Superior temporal gyrus (tissue), 1 donor: ENCODE results near the gene NSDHL.
"Not testable (repeated sequence)": the region's sequence is repeated elsewhere in the genome, so short reads cannot be mapped to it uniquely, and the experiment has no call there.

Experiments
- DNase-seq: peaks from one replicate; pipeline ENCODE4 v3.0.0-alpha.2; 2016; ENCODE audit errors: extremely low spot score

NSDHL gene

DNA sequence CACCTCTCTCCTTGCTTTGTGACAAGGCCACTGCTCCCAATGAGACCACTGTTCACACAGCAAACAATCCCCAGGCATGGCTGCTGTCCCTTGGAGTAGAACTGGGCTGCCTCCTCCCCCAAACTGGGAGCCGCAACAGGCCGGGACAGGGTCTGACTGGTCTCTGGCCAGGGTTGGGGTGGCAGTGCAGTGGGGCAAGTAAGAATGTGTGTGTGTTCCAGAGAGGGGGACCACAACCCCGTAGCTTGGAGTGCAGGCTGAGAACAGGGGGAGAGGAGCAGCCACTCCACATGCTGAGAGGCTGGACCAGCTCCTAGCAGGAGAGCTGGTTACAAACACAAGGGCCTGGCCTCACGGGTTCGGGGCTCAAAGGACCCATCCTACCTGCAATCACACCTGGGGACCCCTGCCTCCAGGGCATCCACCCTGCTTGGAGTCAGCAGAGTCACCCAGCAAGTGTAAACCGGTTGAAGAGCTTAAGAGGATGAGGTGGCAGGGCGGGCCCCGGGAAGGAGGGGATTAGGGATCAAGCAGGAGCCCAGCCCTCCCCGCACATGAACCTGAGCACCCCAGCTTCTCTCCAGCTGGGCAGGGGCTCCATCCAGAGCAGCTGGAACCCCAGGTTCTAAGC lies 63.2 kb downstream of the NSDHL start:
- DNase-seq = no peak

DNA sequence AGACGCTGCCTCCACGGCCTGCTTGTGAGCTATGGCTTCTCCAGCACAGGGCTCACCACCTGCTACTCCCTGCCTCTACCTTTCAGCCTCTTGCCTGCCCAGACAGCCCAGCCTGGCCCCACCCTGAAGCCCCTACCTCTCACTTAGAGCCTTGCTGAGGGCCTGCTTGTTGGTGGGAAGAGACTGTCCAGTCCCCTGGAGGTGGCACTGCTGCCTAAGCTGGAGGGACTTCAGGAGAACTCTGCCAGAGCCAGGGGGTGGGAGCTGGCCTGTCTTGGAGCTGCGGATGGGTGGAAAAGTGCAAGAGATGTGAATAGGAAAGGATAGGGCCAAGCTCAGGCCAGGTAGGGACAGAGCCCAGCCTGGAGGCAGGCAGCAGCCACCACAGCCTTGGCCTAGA lies 64.3 kb downstream of the NSDHL start:
- DNase-seq = no peak

DNA sequence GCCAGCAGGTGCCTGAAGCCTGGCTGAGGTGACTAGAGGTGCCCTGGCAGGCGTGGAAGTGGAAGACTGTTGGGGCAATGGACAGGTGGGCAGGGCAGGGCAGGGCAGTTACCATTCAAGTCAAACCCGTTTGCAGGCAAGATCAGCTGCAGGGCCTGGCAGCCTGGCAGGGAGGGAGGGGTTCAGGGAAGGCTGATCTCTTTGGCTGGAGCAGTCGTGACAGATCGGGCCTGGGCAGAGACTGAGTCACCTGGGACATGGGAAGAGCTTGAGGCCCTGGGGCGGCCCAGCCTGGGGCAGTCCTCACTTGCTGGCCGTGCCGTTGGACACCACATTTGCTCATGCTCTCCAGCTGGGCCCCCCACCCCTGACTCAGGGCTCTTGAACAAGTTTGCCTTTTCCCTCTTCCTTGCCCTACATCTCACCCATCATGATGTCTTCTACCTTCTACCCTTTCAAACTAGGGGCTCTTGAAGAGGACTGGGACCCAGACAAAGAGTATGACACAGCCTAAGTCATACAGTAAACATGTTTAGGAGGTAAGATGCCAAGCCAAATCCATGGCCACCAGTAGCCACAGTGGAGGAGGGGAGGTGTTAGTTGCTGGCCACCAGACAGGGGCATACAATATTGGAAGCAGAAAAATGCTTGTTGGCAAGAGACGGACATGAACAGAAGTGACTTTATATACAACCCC lies 65.0 kb downstream of the NSDHL start:
- DNase-seq = no peak

DNA sequence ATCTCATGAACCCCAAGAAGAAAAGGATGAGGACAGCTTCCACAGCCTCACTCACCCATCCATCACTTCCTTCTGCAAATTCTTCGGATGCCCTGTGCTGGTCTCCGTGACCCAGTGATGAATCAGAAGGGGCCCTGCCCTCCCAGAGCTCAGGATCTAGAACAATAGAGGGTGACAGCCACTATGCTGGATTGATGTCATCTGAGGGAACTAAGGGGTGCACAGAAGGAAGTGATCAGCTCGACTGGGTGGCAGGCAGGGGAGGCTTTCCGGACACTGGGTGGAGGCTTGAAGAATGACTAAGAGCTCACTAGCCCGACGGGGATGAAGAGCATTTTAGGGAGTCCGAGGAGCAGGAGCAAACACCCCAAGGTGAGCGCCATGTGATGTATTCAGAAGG lies 65.6 kb downstream of the NSDHL start:
- DNase-seq = no peak

DNA sequence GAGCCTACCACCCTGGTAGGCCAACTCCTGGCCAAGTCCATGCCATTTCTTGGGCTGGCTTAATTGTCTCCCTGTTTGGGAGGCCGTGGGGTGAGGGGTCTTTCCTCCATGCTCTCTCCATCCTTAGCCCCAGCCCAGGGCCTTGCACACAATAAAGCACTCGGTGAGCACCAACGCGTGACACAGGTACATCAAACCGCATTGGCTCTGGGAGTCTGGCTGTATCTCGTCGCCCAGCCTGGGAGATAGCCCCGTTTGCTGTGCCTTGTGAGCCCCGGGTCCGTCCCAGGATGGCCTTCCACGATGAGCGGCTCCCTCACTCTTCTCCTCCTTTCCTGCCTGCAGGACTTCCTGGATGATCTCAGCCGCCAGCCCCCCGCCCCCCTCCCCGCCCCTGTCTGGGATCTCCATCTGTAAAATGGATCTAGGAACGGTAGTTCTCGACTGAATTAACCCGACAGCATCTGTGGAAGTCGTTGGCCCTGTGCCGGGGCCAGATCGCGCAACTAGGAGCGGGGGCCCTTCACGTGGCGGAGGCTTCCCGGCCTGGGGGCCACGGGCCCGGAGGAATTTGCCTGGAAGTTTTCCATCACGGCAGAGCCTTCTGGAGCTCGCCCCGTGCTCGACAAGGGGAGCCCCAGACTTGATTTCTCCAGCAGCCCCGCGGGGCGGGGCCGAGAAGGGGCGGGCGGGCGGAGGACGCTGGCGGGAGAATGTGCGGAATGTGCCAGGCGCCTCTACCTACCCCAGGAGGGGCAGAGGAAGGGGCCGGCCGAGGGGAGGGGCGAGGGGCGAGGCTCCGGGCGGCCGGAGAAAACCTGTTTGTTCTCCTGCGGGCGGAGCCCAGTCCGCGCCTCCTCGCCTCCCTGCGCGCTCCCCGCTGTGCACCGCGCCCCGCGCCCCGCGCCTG lies 66.6 kb downstream of the NSDHL start, which contains the start of gene ZNF185:
ZNF185 (plus strand) TSS at position 846 of the 910 bp plus-strand sequence. CDS start 16,423 bp downstream, outside the sequence.
- DNase-seq = no peak

DNA sequence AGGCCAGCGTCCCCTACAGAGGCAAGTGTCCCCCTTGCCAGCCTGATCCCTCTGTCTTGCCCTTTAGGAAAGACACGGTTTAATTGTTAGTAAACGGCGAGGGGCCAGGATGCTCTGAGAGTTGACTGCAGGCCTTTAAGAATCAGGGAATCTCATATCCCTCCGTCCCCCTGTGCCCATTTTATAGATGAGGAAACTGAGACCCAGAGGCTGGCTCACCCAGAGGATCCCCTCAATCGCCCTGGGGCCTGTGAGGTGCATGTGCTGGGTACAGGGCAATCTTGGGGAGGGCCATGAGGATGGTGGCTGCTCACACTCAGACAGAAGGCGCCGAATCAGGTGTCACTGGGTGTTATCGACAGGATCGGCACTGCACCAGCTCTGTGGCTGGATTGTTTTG lies 67.6 kb downstream of the NSDHL start:
- no peak for DNase-seq

DNA sequence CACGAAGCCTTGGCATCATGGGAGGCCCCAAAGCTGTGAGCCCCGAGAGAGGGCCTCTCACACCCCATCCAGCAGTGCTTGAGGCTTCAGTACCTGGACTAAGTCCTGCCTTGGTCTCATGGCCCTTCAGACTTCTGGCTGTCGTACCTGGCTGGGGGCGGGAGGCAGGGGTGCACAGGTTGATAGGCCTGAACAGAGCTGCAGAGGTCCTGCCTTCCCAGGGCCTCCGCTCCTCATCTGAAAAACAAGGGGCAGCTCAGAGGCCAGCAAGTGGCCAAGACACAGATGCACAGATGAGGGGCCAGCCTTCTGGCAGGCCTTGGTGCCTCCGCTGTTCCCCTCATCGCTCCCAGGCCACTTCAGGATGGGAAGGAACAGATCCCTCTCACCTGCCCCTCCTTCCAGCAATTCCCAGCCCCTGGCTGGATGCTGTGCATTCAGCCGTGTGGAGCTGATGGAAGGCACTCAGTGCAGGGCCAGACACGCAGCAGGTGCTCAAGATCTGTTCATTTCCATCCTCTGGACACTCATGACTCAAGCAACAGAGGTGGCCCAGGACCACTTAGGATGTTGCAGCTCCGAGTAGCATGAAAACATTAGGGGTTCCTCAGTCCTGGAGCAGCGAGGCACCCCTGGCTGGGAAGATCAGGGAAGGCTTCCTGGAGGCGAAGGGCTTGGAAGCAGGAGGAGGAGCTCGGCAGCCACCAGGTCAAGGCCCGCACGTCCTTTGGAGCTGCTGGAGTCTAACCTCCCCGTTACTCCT lies 68.4 kb downstream of the NSDHL start:
- DNase-seq = no peak

DNA sequence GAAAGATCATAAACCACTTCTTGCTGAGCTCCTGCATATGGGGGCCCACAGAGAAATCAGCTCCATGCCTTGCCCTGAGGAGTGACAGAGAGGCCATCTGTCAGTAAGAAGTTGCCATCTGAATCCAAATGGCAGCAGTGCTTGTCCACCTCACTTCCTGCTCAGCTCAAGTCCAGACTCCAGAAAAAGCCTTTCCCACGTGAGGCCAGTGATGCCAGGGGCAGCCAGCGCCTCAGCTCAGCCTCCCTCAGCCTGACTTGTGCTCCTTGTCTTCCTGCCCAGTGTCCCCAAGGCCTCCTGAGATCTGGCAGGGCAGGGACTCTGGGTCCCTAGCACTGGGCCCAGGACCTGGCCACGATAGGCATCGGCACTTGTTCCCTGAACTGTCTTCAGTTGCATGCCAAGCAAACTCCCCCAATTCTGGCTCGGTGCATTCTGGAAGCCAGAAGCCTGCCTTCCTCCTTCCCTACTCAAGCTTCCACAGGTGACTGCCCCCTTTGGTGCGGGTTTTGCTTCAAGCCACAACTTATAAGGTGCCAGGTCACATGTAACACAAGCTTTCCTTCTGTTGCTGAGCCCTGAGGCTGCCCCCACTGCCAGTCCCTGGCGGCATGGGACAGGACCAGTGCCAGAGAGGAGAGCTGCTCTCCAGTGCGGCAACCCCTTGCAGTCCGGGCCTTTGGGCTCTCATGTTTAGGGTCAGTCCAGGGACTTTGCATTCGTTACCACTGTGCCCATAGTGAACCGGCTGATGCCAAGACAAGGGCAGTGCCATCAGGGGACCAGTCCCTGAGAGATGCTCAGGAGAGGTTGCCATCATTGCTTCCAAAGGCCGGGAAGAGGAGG lies 69.2 kb downstream of the NSDHL start:
- no peak for DNase-seq

DNA sequence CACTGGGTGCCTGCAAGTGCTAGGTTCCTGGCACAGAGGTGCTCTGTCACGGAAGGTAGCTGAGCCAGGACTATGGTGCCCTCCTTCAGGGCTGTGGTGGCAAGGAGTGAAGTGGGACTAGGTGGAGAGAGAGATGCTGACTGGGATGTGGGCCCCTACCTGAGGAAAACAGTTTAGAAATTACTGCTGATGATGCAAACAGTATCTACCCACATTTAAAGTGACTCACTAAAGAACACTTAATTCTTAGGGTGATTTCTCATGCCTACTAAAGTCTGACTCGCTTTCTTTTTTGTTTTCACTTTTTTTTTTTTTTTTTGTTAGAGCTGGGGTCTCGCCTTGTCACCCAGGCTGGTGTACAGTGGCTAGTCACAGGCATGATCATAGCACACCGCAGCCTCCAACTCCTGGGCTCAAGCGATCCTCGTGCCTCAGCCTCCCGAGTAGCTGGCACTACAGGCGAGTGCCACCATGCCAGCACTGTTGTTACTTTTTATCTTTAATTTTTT lies 70.1 kb downstream of the NSDHL start:
- DNase-seq = no peak

DNA sequence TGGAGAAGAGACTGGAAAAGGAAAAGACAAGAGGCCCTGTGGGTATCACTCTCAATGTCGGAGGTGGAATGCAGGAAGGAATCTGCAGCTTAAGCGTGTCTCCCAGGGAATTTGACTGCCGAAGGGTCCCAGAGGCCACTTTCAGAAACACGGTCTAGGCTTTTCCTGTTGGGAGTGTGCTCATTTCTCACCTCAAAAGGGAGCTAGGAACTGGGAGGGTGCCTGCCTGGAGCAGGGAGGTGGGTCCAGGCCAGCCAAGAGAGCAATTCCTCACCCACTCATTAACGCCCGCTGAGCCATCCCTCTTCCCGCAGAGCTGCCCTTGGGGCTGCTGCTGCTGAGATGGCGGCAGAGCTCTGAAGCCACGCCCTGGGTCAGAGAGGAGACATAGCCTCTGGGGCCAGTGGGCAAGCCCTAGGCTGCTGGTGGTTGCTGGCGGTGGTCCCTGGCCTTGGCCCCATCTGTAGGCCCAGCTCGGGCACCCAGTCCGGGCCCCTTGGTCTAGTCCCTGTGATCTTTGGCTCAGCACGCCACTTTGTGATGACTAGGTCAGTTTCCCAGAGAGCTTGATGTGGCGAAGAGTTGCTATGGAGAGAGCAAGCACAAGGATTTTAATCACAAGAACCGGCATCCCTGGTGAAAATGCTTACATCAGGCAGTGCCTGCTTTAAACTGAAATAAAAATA lies 71.1 kb downstream of the NSDHL start:
- no peak for DNase-seq

DNA sequence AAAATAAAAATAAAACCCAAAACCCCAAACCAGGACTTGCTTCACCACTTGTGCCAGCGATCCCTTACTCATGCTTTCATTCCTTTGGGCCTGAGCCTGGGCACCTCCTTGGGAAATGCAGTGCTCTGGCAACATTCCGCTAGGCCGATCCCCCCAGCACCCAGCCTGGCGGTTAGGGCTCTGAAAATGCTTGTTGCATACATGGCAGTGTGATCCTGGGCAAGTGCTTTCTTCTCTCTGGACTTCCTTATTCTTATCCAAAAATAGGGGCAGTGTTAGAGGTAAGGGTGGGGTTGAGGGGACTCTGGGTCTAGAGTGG lies 71.6 kb downstream of the NSDHL start:
- DNase-seq = no peak

DNA sequence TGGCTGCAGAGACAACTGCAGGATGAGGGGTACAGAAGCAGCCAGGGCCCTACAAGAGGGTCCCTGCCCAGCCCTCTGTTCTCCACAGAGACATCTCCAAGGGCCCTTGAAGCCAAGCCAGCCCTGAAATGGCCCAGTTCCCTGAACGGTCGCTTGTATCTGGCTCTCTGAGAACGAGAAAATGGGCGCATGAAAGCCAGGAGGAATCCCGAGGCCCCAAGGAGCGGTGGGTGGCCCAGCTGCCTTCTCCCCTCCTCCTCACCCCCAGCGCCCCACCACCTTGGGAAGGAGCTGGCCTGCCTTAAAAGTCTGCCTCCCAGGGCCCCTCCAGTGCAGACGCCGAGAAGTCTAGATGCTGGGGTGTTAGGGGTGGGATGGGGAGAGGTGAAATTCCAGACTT lies 72.7 kb downstream of the NSDHL start:
- no peak for DNase-seq

DNA sequence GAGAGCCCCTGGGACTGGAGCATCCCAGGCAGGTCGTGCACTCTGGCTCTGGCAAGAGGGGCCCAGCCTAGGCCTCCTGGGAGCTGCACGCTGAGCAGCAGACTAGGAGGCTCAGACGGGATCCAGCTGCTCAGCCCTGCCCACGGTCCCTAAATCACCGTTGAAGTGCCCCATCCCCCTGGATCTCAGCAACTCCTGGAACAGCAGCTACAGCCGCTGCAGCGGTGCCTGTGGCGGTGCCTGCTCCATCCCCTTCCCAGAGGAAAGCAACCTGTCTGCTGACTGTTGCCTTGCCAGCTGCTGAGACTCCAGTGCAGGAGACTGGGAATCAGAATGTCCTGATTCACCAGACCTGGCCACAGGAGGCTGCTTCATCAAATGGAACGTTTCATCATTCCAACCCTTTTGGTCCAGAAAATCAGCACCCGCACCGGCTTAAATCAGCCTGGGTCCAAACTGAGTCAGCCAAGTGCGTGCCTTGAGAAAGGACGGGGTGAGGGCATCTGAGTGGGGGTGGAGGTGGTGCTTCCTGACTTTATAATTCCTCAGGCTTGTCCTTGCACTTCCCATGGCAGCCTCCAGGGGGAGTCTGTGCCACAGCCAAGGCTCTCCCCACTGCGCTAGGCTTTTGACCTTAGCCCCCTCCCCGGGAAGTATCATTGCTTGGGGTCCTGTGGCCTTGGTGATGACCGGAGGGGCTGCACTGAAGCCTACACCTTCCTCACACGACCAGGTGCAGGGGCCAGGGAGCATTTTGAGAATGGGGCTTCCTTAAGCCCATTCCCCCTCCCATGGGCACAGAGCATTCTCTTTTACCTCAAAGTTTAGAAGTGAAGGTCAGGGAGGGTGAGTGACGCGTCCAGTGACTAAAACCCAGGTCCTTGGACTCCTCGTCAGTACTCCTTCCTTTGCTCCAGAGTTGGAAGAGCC lies 73.6 kb downstream of the NSDHL start:
- peak; percentile 41 for DNase-seq

DNA sequence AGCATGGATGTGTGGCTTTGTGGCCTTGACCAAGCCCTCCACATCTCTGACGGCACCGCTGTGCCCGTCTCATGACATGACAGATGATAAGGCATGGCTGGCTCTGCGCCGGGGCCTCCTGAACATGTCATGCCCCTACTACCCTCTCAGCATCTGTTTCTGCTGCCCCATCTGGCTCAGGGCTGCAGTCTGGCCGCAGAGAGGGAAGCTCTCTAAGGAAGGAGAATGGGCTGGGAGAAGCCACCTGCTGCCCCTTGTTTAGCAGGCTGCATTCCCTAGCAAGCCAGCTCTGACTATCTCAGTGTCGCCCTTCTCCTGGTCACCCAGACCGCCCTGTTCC lies 74.2 kb downstream of the NSDHL start:
- no peak for DNase-seq

DNA sequence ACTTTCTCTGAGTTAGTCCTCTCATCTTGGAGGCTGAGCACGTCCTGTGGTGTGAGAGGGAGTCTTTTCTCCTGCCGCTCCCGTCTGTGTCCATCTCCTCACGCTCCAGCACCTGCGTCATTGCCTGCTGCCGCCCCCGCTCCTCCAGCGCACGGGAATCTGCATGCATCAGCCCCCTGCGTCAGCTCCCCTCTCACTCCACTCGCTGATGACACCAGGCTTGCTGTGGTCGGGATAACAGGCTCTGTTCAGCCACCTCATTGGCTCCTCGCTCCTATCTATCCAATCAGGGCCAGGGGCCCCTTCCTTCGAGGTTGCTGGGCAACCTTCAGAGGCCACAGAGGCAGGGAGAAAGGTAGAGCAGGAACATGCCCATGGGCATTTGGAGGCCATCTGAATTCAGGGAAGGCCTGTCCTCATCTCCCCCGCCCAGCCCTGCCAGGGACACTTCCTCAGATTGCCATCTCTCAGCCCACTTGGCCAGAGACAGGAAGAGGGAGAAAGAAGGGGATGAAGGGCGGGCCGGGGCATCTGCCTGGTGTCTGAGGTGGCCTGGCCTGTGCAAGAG lies 76.3 kb downstream of the NSDHL start:
- no peak for DNase-seq

DNA sequence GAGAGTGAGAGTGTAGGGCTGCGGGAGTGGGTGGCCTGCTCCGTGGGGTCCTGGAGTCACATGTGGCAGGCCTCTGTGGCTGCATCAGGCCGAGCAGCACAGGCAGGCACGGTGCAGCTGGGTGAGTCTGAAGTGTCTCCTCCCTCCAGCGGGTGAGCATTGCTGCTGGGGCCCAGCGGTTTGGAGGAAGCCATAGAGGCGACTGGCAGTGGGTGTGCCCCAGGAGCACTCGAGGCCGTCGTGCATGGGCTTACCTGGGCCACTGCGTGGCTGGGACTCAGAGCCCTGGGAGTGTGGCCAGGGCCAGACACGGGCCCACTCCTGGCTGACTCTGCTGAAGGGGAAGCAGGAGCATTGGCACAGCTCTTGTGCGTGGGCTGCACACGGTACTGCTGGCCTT lies 77.6 kb downstream of the NSDHL start:
- no peak for DNase-seq

DNA sequence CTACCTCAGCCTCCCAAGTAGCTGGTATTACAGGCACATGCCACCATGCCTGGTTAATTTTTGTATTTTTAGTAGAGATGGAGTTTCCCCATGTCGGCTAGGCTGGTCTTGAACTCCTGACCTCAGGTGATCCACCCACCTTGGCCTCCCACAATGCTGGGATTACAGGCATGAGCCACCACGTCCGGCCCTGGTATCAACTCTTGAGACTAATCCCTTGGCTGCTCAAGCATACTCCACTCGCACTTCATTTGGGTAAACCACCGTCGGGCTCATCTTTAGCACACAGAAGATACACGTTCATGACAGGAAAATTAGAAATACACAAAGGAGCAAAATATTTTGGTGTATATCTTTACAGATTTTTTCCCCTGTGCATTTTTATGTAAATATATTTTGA lies 79.2 kb downstream of the NSDHL start:
- DNase-seq = not testable (repeated sequence)

DNA sequence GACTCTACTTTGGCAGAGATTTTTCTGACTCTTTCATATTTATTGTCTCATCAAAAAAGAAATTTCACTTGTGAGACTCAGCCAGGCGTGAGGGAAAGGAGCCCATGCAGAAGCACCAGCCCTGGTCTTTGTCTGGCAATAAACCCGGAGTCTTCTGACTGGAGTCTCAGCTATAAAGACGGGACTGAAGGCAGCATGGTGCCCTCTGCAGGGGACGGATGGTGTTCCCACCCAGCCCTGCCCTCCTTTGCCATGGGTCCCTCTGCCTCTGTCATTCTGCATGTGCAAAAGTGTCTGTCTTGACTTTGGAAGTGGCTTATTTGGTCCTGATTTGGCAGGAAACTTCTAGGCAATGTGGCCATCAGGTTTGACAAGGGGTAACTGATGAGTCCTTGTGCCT lies 81.2 kb downstream of the NSDHL start:
- no peak for DNase-seq

DNA sequence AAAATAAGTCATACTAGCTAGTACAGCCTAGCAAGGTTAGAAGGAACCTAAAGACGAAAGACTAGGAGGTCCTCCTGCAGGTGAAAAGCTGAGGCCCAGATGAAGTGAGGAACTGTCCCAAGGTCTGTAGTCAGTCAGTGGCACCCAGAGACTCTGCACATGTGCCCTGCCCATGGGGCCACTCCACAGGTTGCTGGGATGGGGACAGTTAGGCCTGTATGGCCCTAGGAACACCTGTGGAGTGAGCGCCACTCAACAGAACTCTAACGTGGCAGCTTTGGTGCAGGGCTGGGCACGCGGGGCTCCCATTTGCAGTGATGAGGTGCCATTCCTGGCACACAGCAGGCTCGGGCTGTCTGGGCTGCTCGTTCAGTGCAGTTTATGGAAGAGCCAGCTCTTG lies 81.8 kb downstream of the NSDHL start:
- no peak for DNase-seq
